ENCODE data around the gene DNAH3.

- TF ChIP-seq CTCF (IDR thresholded peaks at IDR 0.05), result no peak
- TF ChIP-seq POLR2A (IDR thresholded peaks at IDR 0.05), result no peak
Measured at GRCh38 chr16:21088143-21088542, 62.5 kb downstream of the DNAH3 start.
